Measurements from ENCODE around the gene LUC7L3. TPM values are rescaled to one million over a fixed set of nuclear protein-coding genes. Genes with fewer than 3 reads are reported as not detected.
"Not testable (repeated sequence)": the region's sequence is repeated elsewhere in the genome, so short reads cannot be mapped to it uniquely, and the experiment has no call there.

The LUC7L3 gene
- total RNA-seq, 1 donor from 2014 or later, result 32.4 TPM

- H3K27ac ChIP-seq (ENCODE audit: low read depth, low read length), result no peak overlapping the region
- H3K4me3 ChIP-seq (ENCODE audit: low read length in 3 of 3), result no peak overlapping the region
- peaks cover 3 to 26% (median 15%) of the 10 kb centered on the region in 3 donors for H3K4me1 ChIP-seq (ENCODE audit: control insufficient read depth in 3 of 3, insufficient read depth in 3 of 3, low read length in 3 of 3)
- no peaks in the 10 kb centered on the region for H3K36me3 ChIP-seq (ENCODE audit: control insufficient read depth in 3 of 3, insufficient read depth in 3 of 3, low read length in 3 of 3)
- H3K9ac ChIP-seq (ENCODE audit: low read depth in 1 of 3, low read length in 3 of 3), result no peak overlapping the region
- H3K9me3 ChIP-seq (ENCODE audit: control insufficient read depth in 3 of 3, low read length in 3 of 3), result no peaks in the 10 kb centered on the region
- H3K27me3 ChIP-seq (ENCODE audit: control insufficient read depth in 3 of 3, insufficient read depth in 3 of 3, low read length in 3 of 3), result no peaks in the 10 kb centered on the region
Measured at GRCh38 chr17:50680126-50680525, 39.3 kb upstream of the LUC7L3 start.

- not testable (repeated sequence) for H3K36me3 ChIP-seq (ENCODE audit: control insufficient read depth in 3 of 3, insufficient read depth in 3 of 3, low read length in 3 of 3); H3K27me3 ChIP-seq (ENCODE audit: control insufficient read depth in 3 of 3, insufficient read depth in 3 of 3, low read length in 3 of 3); H3K9me3 ChIP-seq (ENCODE audit: control insufficient read depth in 3 of 3, low read length in 3 of 3); H3K27ac ChIP-seq (ENCODE audit: low read depth, low read length); H3K9ac ChIP-seq (ENCODE audit: low read depth in 1 of 3, low read length in 3 of 3); H3K4me3 ChIP-seq (ENCODE audit: low read length in 3 of 3)
- H3K4me1 ChIP-seq (ENCODE audit: control insufficient read depth in 3 of 3, insufficient read depth in 3 of 3, low read length in 3 of 3), result peaks cover 3 to 21% (median 11%) of the 10 kb centered on the region in 3 donors
Measured at GRCh38 chr17:50680543-50681262, 38.7 kb upstream of the LUC7L3 start.

- no peak overlapping the region for H3K4me3 ChIP-seq (ENCODE audit: low read length in 3 of 3)
- H3K9ac ChIP-seq (ENCODE audit: low read depth in 1 of 3, low read length in 3 of 3), result no peak overlapping the region
- no peaks in the 10 kb centered on the region for H3K27me3 ChIP-seq (ENCODE audit: control insufficient read depth in 3 of 3, insufficient read depth in 3 of 3, low read length in 3 of 3)
- H3K4me1 ChIP-seq (ENCODE audit: control insufficient read depth in 3 of 3, insufficient read depth in 3 of 3, low read length in 3 of 3), result peaks cover 5 to 20% (median 9%) of the 10 kb centered on the region in 3 donors
- H3K9me3 ChIP-seq (ENCODE audit: control insufficient read depth in 3 of 3, low read length in 3 of 3), result no peaks in the 10 kb centered on the region
- H3K27ac ChIP-seq (ENCODE audit: low read depth, low read length), result no peak overlapping the region
- H3K36me3 ChIP-seq (ENCODE audit: control insufficient read depth in 3 of 3, insufficient read depth in 3 of 3, low read length in 3 of 3), result no peaks in the 10 kb centered on the region
Measured at GRCh38 chr17:50681263-50682200, 37.9 kb upstream of the LUC7L3 start.

GRCh38 chr17:50682441-50682840 is 37.0 kb upstream of the LUC7L3 start:
- no peaks in the 10 kb centered on the region for H3K9me3 ChIP-seq (ENCODE audit: control insufficient read depth in 3 of 3, low read length in 3 of 3)
- H3K36me3 ChIP-seq (ENCODE audit: control insufficient read depth in 3 of 3, insufficient read depth in 3 of 3, low read length in 3 of 3), result no peaks in the 10 kb centered on the region
- H3K27me3 ChIP-seq (ENCODE audit: control insufficient read depth in 3 of 3, insufficient read depth in 3 of 3, low read length in 3 of 3), result no peaks in the 10 kb centered on the region
- H3K4me1 ChIP-seq (ENCODE audit: control insufficient read depth in 3 of 3, insufficient read depth in 3 of 3, low read length in 3 of 3), result peaks cover 14 to 30% (median 18%) of the 10 kb centered on the region in 3 donors
- H3K4me3 ChIP-seq (ENCODE audit: low read length in 3 of 3), result no peak overlapping the region
- H3K9ac ChIP-seq (ENCODE audit: low read depth in 1 of 3, low read length in 3 of 3), result no peak overlapping the region
- H3K27ac ChIP-seq (ENCODE audit: low read depth, low read length), result no peak overlapping the region

- Histone ChIP-seq H3K4me1 (ENCODE audit: control insufficient read depth in 3 of 3, insufficient read depth in 3 of 3, low read length in 3 of 3) (peaks cover 16 to 31% (median 18%) of the 10 kb centered on the region in 3 donors), H3K27ac (ENCODE audit: low read depth, low read length) (no peak overlapping the region), H3K36me3 (ENCODE audit: control insufficient read depth in 3 of 3, insufficient read depth in 3 of 3, low read length in 3 of 3) (no peaks in the 10 kb centered on the region), H3K9ac (ENCODE audit: low read depth in 1 of 3, low read length in 3 of 3) (no peak overlapping the region), H3K27me3 (ENCODE audit: control insufficient read depth in 3 of 3, insufficient read depth in 3 of 3, low read length in 3 of 3) (no peaks in the 10 kb centered on the region), H3K9me3 (ENCODE audit: control insufficient read depth in 3 of 3, low read length in 3 of 3) (no peaks in the 10 kb centered on the region), H3K4me3 (ENCODE audit: low read length in 3 of 3) (no peak overlapping the region)
Measured at GRCh38 chr17:50682938-50683337, 36.5 kb upstream of the LUC7L3 start.

- no peak overlapping the region for H3K9ac ChIP-seq (ENCODE audit: low read depth in 1 of 3, low read length in 3 of 3)
- H3K36me3 ChIP-seq (ENCODE audit: control insufficient read depth in 3 of 3, insufficient read depth in 3 of 3, low read length in 3 of 3), result no peaks in the 10 kb centered on the region
- H3K27ac ChIP-seq (ENCODE audit: low read depth, low read length), result no peak overlapping the region
- no peaks in the 10 kb centered on the region for H3K27me3 ChIP-seq (ENCODE audit: control insufficient read depth in 3 of 3, insufficient read depth in 3 of 3, low read length in 3 of 3)
- H3K4me3 ChIP-seq (ENCODE audit: low read length in 3 of 3), result no peak overlapping the region
- no peaks in the 10 kb centered on the region for H3K9me3 ChIP-seq (ENCODE audit: control insufficient read depth in 3 of 3, low read length in 3 of 3)
- H3K4me1 ChIP-seq (ENCODE audit: control insufficient read depth in 3 of 3, insufficient read depth in 3 of 3, low read length in 3 of 3), result peaks cover 16 to 31% (median 18%) of the 10 kb centered on the region in 3 donors
Measured at GRCh38 chr17:50683434-50684287, 35.7 kb upstream of the LUC7L3 start.

GRCh38 chr17:50684288-50684611 is 35.2 kb upstream of the LUC7L3 start:
- Histone ChIP-seq H3K9ac (ENCODE audit: low read depth in 1 of 3, low read length in 3 of 3) (no peak overlapping the region), H3K27me3 (ENCODE audit: control insufficient read depth in 3 of 3, insufficient read depth in 3 of 3, low read length in 3 of 3) (no peaks in the 10 kb centered on the region), H3K36me3 (ENCODE audit: control insufficient read depth in 3 of 3, insufficient read depth in 3 of 3, low read length in 3 of 3) (no peaks in the 10 kb centered on the region), H3K9me3 (ENCODE audit: control insufficient read depth in 3 of 3, low read length in 3 of 3) (no peaks in the 10 kb centered on the region), H3K27ac (ENCODE audit: low read depth, low read length) (no peak overlapping the region), H3K4me1 (ENCODE audit: control insufficient read depth in 3 of 3, insufficient read depth in 3 of 3, low read length in 3 of 3) (peaks cover 16 to 31% (median 18%) of the 10 kb centered on the region in 3 donors), H3K4me3 (ENCODE audit: low read length in 3 of 3) (no peak overlapping the region)

GRCh38 chr17:50684612-50685333 is 34.6 kb upstream of the LUC7L3 start:
- H3K9me3 ChIP-seq (ENCODE audit: control insufficient read depth in 3 of 3, low read length in 3 of 3), result no peaks in the 10 kb centered on the region
- H3K36me3 ChIP-seq (ENCODE audit: control insufficient read depth in 3 of 3, insufficient read depth in 3 of 3, low read length in 3 of 3), result no peaks in the 10 kb centered on the region
- H3K27me3 ChIP-seq (ENCODE audit: control insufficient read depth in 3 of 3, insufficient read depth in 3 of 3, low read length in 3 of 3), result no peaks in the 10 kb centered on the region
- H3K27ac ChIP-seq (ENCODE audit: low read depth, low read length), result no peak overlapping the region
- no peak overlapping the region for H3K9ac ChIP-seq (ENCODE audit: low read depth in 1 of 3, low read length in 3 of 3)
- no peak overlapping the region for H3K4me3 ChIP-seq (ENCODE audit: low read length in 3 of 3)
- peaks cover 16 to 36% (median 18%) of the 10 kb centered on the region in 3 donors for H3K4me1 ChIP-seq (ENCODE audit: control insufficient read depth in 3 of 3, insufficient read depth in 3 of 3, low read length in 3 of 3)

GRCh38 chr17:50685334-50685665 is 34.1 kb upstream of the LUC7L3 start:
- H3K9ac ChIP-seq (ENCODE audit: low read depth in 1 of 3, low read length in 3 of 3), result no peak overlapping the region
- H3K27me3 ChIP-seq (ENCODE audit: control insufficient read depth in 3 of 3, insufficient read depth in 3 of 3, low read length in 3 of 3), result no peaks in the 10 kb centered on the region
- H3K36me3 ChIP-seq (ENCODE audit: control insufficient read depth in 3 of 3, insufficient read depth in 3 of 3, low read length in 3 of 3), result no peaks in the 10 kb centered on the region
- peaks cover 16 to 36% (median 18%) of the 10 kb centered on the region in 3 donors for H3K4me1 ChIP-seq (ENCODE audit: control insufficient read depth in 3 of 3, insufficient read depth in 3 of 3, low read length in 3 of 3)
- no peaks in the 10 kb centered on the region for H3K9me3 ChIP-seq (ENCODE audit: control insufficient read depth in 3 of 3, low read length in 3 of 3)
- no peak overlapping the region for H3K27ac ChIP-seq (ENCODE audit: low read depth, low read length)
- no peak overlapping the region for H3K4me3 ChIP-seq (ENCODE audit: low read length in 3 of 3)

All from skeletal muscle tissue (tissue), 4 donors.